B cell (primary cell): ENCODE results near the gene MID1. TPM values are rescaled to one million over a fixed set of nuclear protein-coding genes. Genes with fewer than 3 reads are reported as not detected.

ENCODE experiments used
- ATAC-seq: fragments of 200-7000 bp; cut with Tn5 transposase; one replicate; pipeline ENCODE4 v1.10.0; 2021; ENCODE audit warnings: low read depth, mild to moderate bottlenecking, moderate number of reproducible peaks, moderate library complexity
- CTCF ChIA-PET: fragments of 350-600 bp; sonication (Branson Sonifier 250); formaldehyde crosslinking; loops from one replicate; lab custom pipeline; 2021; ENCODE audit warnings: antibody characterized with exemption, inconsistent platforms; lab: Charles Lee
- POLR2A ChIA-PET: fragments of 350-600 bp; sonication (Branson Sonifier 250); formaldehyde crosslinking; loops from one replicate; lab custom pipeline; 2021; ENCODE audit warnings: antibody characterized with exemption; lab: Charles Lee
- DNase-seq: peaks from one replicate; pipeline ENCODE4 v3.0.0; 2013
- H2AFZ ChIP-seq: 2 replicates; pipeline ENCODE4 v1.6.1; 2012; ENCODE audit warnings: mild to moderate bottlenecking, low read depth, low read length; ENCODE audit not compliant: insufficient read depth, poor library complexity, severe bottlenecking
- H3K27ac ChIP-seq, 2 donors: 1 replicate in 1 of 2; 2 replicates in 1 of 2; pipeline ENCODE4 v1.5.1; 2012 to 2013; ENCODE audit warnings: low read length in 2 of 2, mild to moderate bottlenecking in 2 of 2, moderate library complexity in 1 of 2
- H3K27me3 ChIP-seq, 4 experiments: fragments of 200-600 bp in 1 of 4; sonication (generic) in 1 of 4; replicated peaks in 1 of 4; 1 replicate in 2 of 4; 2 replicates in 2 of 4; pipeline versions ENCODE4 v1.6.1 to v1.7.0; 2013 to 2016; ENCODE audit warnings: low read length in 3 of 4, mild to moderate bottlenecking in 2 of 4, mixed read lengths in 1 of 4, moderate library complexity in 1 of 4; ENCODE audit not compliant: insufficient read depth in 4 of 4, control insufficient read depth in 3 of 4; ENCODE audit errors: control extremely low read depth in 1 of 4
- H3K36me3 ChIP-seq, 2 experiments: replicated peaks in 1 of 2; 1 replicate in 1 of 2; 2 replicates in 1 of 2; pipeline versions ENCODE4 v1.6.1 to v1.7.1; 2013; ENCODE audit warnings: low read length in 1 of 2; ENCODE audit not compliant: insufficient read depth in 2 of 2, control insufficient read depth in 1 of 2; ENCODE audit errors: control extremely low read depth in 1 of 2, extremely low read depth in 1 of 2
- H3K4me1 ChIP-seq, 2 donors: fragments of 200-600 bp in 1 of 2; sonication (generic) in 1 of 2; 1 replicate in 1 of 2; 2 replicates in 1 of 2; pipeline versions ENCODE4 v1.5.1 to v1.6.1; 2013 to 2017; ENCODE audit warnings: low read length in 2 of 2; ENCODE audit not compliant: control insufficient read depth in 2 of 2, insufficient read depth in 2 of 2
- H3K4me2 ChIP-seq: replicated peaks from 2 replicates; pipeline ENCODE3; 2012; ENCODE audit warnings: mild to moderate bottlenecking, low read depth, low read length; ENCODE audit not compliant: poor library complexity, severe bottlenecking
- H3K4me3 ChIP-seq, 5 experiments: fragments of 200-600 bp in 1 of 5; sonication (generic) in 1 of 5; 1 replicate in 3 of 5; 2 replicates in 2 of 5; pipeline versions ENCODE4 v1.5.1 to v1.7.0; 2011 to 2016; ENCODE audit warnings: low read length in 4 of 5, mild to moderate bottlenecking in 4 of 5, low read depth in 2 of 5, control low read depth in 1 of 5, moderate library complexity in 1 of 5; ENCODE audit not compliant: insufficient read depth in 1 of 5; ENCODE audit errors: control extremely low read depth in 1 of 5, extremely low read depth in 1 of 5
- H3K79me2 ChIP-seq: fragments of 200-600 bp; sonication (generic); one replicate; pipeline ENCODE4 v1.6.0; 2016; ENCODE audit warnings: low read length; ENCODE audit not compliant: control insufficient read depth, insufficient read depth
- H3K9ac ChIP-seq: fragments of 200-600 bp; sonication (generic); 2 replicates; pipeline ENCODE4 v1.6.1; 2017; ENCODE audit warnings: mild to moderate bottlenecking, low read length, moderate library complexity
- H3K9me3 ChIP-seq, 3 donors: one replicate each; pipeline versions ENCODE4 v1.6.1 to v1.7.1; 2013; ENCODE audit warnings: low read length in 2 of 3; ENCODE audit not compliant: control insufficient read depth in 2 of 3, insufficient read depth in 1 of 3; ENCODE audit errors: control extremely low read depth in 1 of 3
- H4K20me1 ChIP-seq: 2 replicates; pipeline ENCODE4 v1.6.0; 2012; ENCODE audit warnings: mild to moderate bottlenecking, low read length; ENCODE audit not compliant: insufficient read depth, control insufficient read depth, poor library complexity, severe bottlenecking
- H3K27ac Mint-ChIP-seq: one replicate; pipeline ENCODE4 v1.8.0; 2021; ENCODE audit warnings: mixed read lengths
- H3K27me3 Mint-ChIP-seq: one replicate; pipeline ENCODE4 v1.8.0; 2021; ENCODE audit warnings: mixed read lengths
- H3K4me1 Mint-ChIP-seq: one replicate; pipeline ENCODE4 v1.8.0; 2021; ENCODE audit warnings: mixed read lengths
- H3K4me3 Mint-ChIP-seq: one replicate; pipeline ENCODE4 v1.8.0; 2021; ENCODE audit warnings: mixed read lengths
- H3K9me3 Mint-ChIP-seq: one replicate; pipeline ENCODE4 v1.8.0; 2022; ENCODE audit warnings: mixed read lengths; ENCODE audit not compliant: insufficient read depth
- CTCF ChIP-seq: fragments of 200-600 bp; IDR thresholded peaks from one replicate; pipeline ENCODE4 v1.8.0; 2022; ENCODE audit warnings: antibody characterized with exemption, mild to moderate bottlenecking
- EZH2 ChIP-seq: IDR thresholded peaks from 2 replicates; pipeline ENCODE4 v1.6.1; 2012; ENCODE audit warnings: borderline replicate concordance, low read depth, mild to moderate bottlenecking, moderate library complexity, low read length; ENCODE audit not compliant: insufficient read depth, poor library complexity, severe bottlenecking
- WGBS: methylation state at CpG from one replicate; pipeline ENCODE4 v1.1.5; 2013; ENCODE audit warnings: missing lambda C conversion rate; ENCODE audit not compliant: insufficient coverage; 5-methylcytosine and 5-hydroxymethylcytosine counted together
- intact Hi-C: fragments of 100-400 bp; cut with micrococcal nuclease; formaldehyde crosslinking; loops from one replicate; pipeline ENCODE4 v1.10.0; 2022
- polyA plus RNA-seq: library from polyadenylated mRNA; depleted of rRNA; stranded (reverse); fragments of >200 nt; gene quantifications from 2 replicates; pipeline ENCODE4 v1.2.3, GENCODE V29; 2012
- total RNA-seq, 2 donors: library from RNA; stranded (reverse); fragments of 120-200 nt in 1 of 2; gene quantifications; 1 replicate in 1 of 2; 2 replicates in 1 of 2; pipeline versions ENCODE4 v1.2.3 to v1.2.4, GENCODE V29; 2013 to 2022

MID1 gene
- total and polyA plus RNA-seq, 2 donors (not counting 1 experiment from before 2014, with no cell fraction given): 0.15 to 0.44 TPM

- H3K9me3 ChIP-seq: no peaks in the 10 kb centered on the region
- intact Hi-C loops: no loop called here
- H3K27me3 Mint-ChIP-seq: peaks cover 8% of the 10 kb centered on the region
Observed at GRCh38 chrX:10524578-10524977, 95.8 kb downstream of the MID1 start.

GRCh38 chrX:10519761-10520160 lies 100.6 kb downstream of the MID1 start:
- H3K4me2 ChIP-seq: no peak overlapping the region
- no peaks in the 10 kb centered on the region for H3K27me3 Mint-ChIP-seq
- H3K27ac ChIP-seq: no peak overlapping the region
- no peaks in the 10 kb centered on the region for H4K20me1 ChIP-seq
- DNase-seq: no peak
- TF ChIP-seq CTCF: no peak
- no peak for TF ChIP-seq EZH2
- POLR2A ChIA-PET: no interaction called here
- intact Hi-C loops: no loop called here
- H3K4me1 ChIP-seq: no peaks in the 10 kb centered on the region
- CTCF ChIA-PET: no interaction called here
- ATAC-seq: no peak
- H3K9ac ChIP-seq: no peak overlapping the region
- no peak overlapping the region for H3K27ac Mint-ChIP-seq
- H3K4me3 ChIP-seq: no peak overlapping the region
- H3K79me2 ChIP-seq: no peaks in the 10 kb centered on the region
- no peak overlapping the region for H3K4me3 Mint-ChIP-seq
- H3K9me3 Mint-ChIP-seq: no peaks in the 10 kb centered on the region
- no peaks in the 10 kb centered on the region for H3K9me3 ChIP-seq
- H2AFZ ChIP-seq: no peak overlapping the region
- no peaks in the 10 kb centered on the region for H3K36me3 ChIP-seq
- no peaks in the 10 kb centered on the region for H3K4me1 Mint-ChIP-seq
- H3K27me3 ChIP-seq: no peaks in the 10 kb centered on the region

More at GRCh38 chrX:10524578-10524977, 95.8 kb downstream of the MID1 start:
- Histone ChIP-seq H3K79me2 (no peaks in the 10 kb centered on the region), H3K27me3 (no peaks in the 10 kb centered on the region), H3K27ac (no peak overlapping the region), H4K20me1 (no peaks in the 10 kb centered on the region), H3K4me1 (no peaks in the 10 kb centered on the region), H2AFZ (no peak overlapping the region), H3K4me3 (no peak overlapping the region), H3K4me2 (no peak overlapping the region), H3K36me3 (no peaks in the 10 kb centered on the region), H3K9ac (no peak overlapping the region)
- no peak for TF ChIP-seq EZH2
- no peaks in the 10 kb centered on the region for H3K4me1 Mint-ChIP-seq
- ATAC-seq (no peak), DNase-seq (no peak)
- ChIA-PET CTCF (no interaction called here), POLR2A (no interaction called here)
- no CpG with 5 or more reads among the region's 1 CpG for WGBS
- H3K4me3 Mint-ChIP-seq: no peak overlapping the region
- no peaks in the 10 kb centered on the region for H3K9me3 Mint-ChIP-seq
- no peak overlapping the region for H3K27ac Mint-ChIP-seq
